Measurements from ENCODE around the gene ROBO1. TPM values are rescaled to one million over a fixed set of nuclear protein-coding genes. Genes with fewer than 3 reads are reported as not detected.

ROBO1 gene
- total and polyA plus RNA-seq, 2 of the 8 experiments (the other 6 are each of a cell fraction or from before 2014, with no cell fraction given), result 51.4 to 91.0 TPM

DNA sequence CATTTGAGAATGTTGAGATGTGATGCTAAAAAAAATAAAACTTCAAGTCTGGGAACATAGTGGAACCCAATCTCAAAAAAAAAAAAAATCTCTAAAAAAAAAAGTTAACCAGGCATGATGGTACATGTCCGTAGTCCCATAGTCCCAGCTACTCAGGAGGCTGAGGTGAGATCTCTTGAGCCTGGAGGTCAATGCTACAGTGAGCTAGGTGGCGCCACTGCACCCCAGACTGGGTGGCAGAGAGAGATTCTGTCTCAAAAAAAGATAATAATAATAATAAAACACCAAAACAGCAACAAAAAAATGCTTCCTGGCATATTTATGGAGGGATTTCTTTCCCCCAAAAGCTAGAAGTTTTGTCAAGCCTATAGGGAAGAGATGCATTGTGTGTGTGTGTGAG is 361.6 kb downstream of the ROBO1 start:
- H3K79me2 ChIP-seq (ENCODE audit: control insufficient read depth in 1 of 2, insufficient read depth in 2 of 2, low read length in 2 of 2), result no peaks in the 10 kb centered on the region
- H2AK5ac ChIP-seq (ENCODE audit: low read depth, low read length), result no peak overlapping the region
- CTCF ChIA-PET (ENCODE audit: partially characterized antibody), result interaction anchor here (0.6 to 1.8 kb wide), 8 partner anchors 9 to 823 kb away, joined by 3 to 4 read pairs (median 4); no protein-coding TSS in a partner anchor
- no peaks in the 10 kb centered on the region for H3K23me2 ChIP-seq (ENCODE audit: low read depth, low read length)
- no peak overlapping the region for H2AFZ ChIP-seq (ENCODE audit: low read length)
- no peak overlapping the region for H3K18ac ChIP-seq (ENCODE audit: extremely low read depth, low read length)
- no peak overlapping the region for H3K14ac ChIP-seq (ENCODE audit: insufficient read length)
- POLR2A ChIA-PET (ENCODE audit: partially characterized antibody), result interaction anchor here (0.7 kb wide), 2 partner anchors 11 to 305 kb away, joined by 3 read pairs; no protein-coding TSS in a partner anchor
- H2BK5ac ChIP-seq (ENCODE audit: low read depth, low read length), result no peak overlapping the region
- no peak for FAIRE-seq
- H3K9me3 ChIP-seq (ENCODE audit: insufficient read depth in 2 of 2, low read depth in 1 of 2, low read length in 1 of 2), result no peaks in the 10 kb centered on the region
- no peak overlapping the region for H4K5ac ChIP-seq (ENCODE audit: insufficient read length, low read depth, low read length)
- H3K4me3 ChIP-seq (ENCODE audit: extremely low read depth in 1 of 4, insufficient read depth in 2 of 4, low read depth in 3 of 4, low read length in 4 of 4), result no peak overlapping the region
- no peaks in the 10 kb centered on the region for H4K20me1 ChIP-seq (replicated peaks in 1 of 2; ENCODE audit: control insufficient read depth in 1 of 2, insufficient read depth in 2 of 2, low read length in 2 of 2)
- H4K8ac ChIP-seq (ENCODE audit: extremely low read depth, insufficient read depth, low read length), result no peak overlapping the region
- H3K56ac ChIP-seq (replicated peaks; ENCODE audit: insufficient read length, low read depth, low read length), result no peak overlapping the region
- H3K79me1 ChIP-seq (ENCODE audit: low read depth, low read length), result no peaks in the 10 kb centered on the region
- no peak overlapping the region for H3K4ac ChIP-seq (replicated peaks; ENCODE audit: insufficient read length, low read depth, low read length)
- no peak overlapping the region for H3K23ac ChIP-seq (ENCODE audit: insufficient read length)
- H3K27ac ChIP-seq (ENCODE audit: low read depth, low read length), result no peak overlapping the region
- no peaks in the 10 kb centered on the region for H3K4me1 ChIP-seq (replicated peaks in 1 of 4; ENCODE audit: control insufficient read depth in 3 of 4, insufficient read depth in 4 of 4, low read length in 3 of 4)
- no peak overlapping the region for H2BK120ac ChIP-seq (replicated peaks; ENCODE audit: low read depth, low read length)
- H3K9ac ChIP-seq (replicated peaks in 1 of 4; ENCODE audit: extremely low read depth in 1 of 4, low read depth in 3 of 4, low read length in 3 of 4), result no peak overlapping the region
- no peaks in the 10 kb centered on the region for H3K36me3 ChIP-seq (ENCODE audit: control insufficient read depth in 2 of 4, insufficient read depth in 4 of 4, low read length in 3 of 4)
- no peak overlapping the region for H3K4me2 ChIP-seq (ENCODE audit: insufficient read depth in 1 of 2, low read depth in 2 of 2, low read length in 2 of 2)
- no peak overlapping the region for H2BK12ac ChIP-seq (ENCODE audit: low read depth, low read length)
- H3K27me3 ChIP-seq (replicated peaks in 1 of 4; ENCODE audit: control insufficient read depth in 3 of 4, extremely low read depth in 1 of 4, insufficient read depth in 3 of 4, low read length in 3 of 4), result no peaks in the 10 kb centered on the region
- no peak overlapping the region for H2BK15ac ChIP-seq (ENCODE audit: low read length)
- peak in 1 of 2 experiments; percentile 50 for DNase-seq (ENCODE audit: low read depth in 1 of 2, low spot score in 2 of 2)
- no peak overlapping the region for H2BK20ac ChIP-seq (ENCODE audit: low read length)
- no peak overlapping the region for H4K91ac ChIP-seq (replicated peaks; ENCODE audit: insufficient read length, low read length)
- 72% methylated on average over 2 of the region's 2 CpGs; no CpG with 5 or more reads in 1 of the 2 experiments for WGBS, 2 experiments (ENCODE audit: extremely low coverage in 1 of 2, insufficient coverage in 1 of 2, insufficient read length in 1 of 2, insufficient replicate concordance in 2 of 2, low coverage in 1 of 2, low lambda C conversion rate in 2 of 2, missing lambda C conversion rate in 1 of 2)
- TF ChIP-seq CEBPB (IDR thresholded peaks at IDR 0.05; ENCODE audit: low read depth, low read length) (no peak), RAD21 (IDR thresholded peaks at IDR 0.05 in 1 of 2, conservative IDR thresholded peaks at IDR 0.05 in 1 of 2; ENCODE audit: low read depth in 2 of 2, low read length in 2 of 2) (peak; percentile 29 to 48; a peak in 3 of 4 replicates)
- TF ChIP-seq, protein P1, sequence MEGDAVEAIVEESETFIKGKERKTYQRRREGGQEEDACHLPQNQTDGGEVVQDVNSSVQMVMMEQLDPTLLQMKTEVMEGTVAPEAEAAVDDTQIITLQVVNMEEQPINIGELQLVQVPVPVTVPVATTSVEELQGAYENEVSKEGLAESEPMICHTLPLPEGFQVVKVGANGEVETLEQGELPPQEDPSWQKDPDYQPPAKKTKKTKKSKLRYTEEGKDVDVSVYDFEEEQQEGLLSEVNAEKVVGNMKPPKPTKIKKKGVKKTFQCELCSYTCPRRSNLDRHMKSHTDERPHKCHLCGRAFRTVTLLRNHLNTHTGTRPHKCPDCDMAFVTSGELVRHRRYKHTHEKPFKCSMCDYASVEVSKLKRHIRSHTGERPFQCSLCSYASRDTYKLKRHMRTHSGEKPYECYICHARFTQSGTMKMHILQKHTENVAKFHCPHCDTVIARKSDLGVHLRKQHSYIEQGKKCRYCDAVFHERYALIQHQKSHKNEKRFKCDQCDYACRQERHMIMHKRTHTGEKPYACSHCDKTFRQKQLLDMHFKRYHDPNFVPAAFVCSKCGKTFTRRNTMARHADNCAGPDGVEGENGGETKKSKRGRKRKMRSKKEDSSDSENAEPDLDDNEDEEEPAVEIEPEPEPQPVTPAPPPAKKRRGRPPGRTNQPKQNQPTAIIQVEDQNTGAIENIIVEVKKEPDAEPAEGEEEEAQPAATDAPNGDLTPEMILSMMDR (IDR thresholded peaks at IDR 0.05; ENCODE audit: control extremely low read depth in 1 of 3, insufficient read depth in 1 of 3, low read depth in 1 of 3, low read length in 3 of 3), result peak; percentile 36 to 61 (median 40)
